Testis (tissue), 3 donors: ENCODE measurements around the gene MROH2B. TPM values are rescaled to one million over a fixed set of nuclear protein-coding genes. Genes with fewer than 3 reads are reported as not detected.

Source experiments
- DNase-seq: peaks from one replicate; pipeline ENCODE4 v3.0.0-alpha.2; 2019
- H3K27ac ChIP-seq, 2 donors: fragments of 200-600 bp; sonication (generic); one replicate each; pipeline ENCODE4 v1.5.1; 2019
- H3K27me3 ChIP-seq: fragments of 200-600 bp; sonication (generic); one replicate; pipeline ENCODE4 v1.5.1; 2019
- H3K36me3 ChIP-seq: fragments of 200-600 bp; sonication (generic); one replicate; pipeline ENCODE4 v1.5.1; 2017; ENCODE audit warnings: low read depth; ENCODE audit errors: missing control alignments
- H3K4me1 ChIP-seq: fragments of 200-600 bp; sonication (generic); one replicate; pipeline ENCODE4 v1.5.1; 2019
- H3K4me3 ChIP-seq, 2 donors: fragments of 200-600 bp; sonication (generic); one replicate each; pipeline ENCODE4 v1.5.1; 2017 to 2019
- H3K9me3 ChIP-seq: fragments of 200-600 bp; sonication (generic); one replicate; pipeline ENCODE4 v1.5.1; 2017
- CTCF ChIP-seq, 3 experiments: fragments of 450-650 bp in 2 of 3; fragments of 200-600 bp in 1 of 3; sonication (generic) in 1 of 3; IDR thresholded peaks; one replicate each; pipeline ENCODE4 v1.5.1; 2016 to 2019; ENCODE audit warnings: antibody characterized with exemption in 3 of 3, mild to moderate bottlenecking in 2 of 3, moderate library complexity in 1 of 3
- POLR2A ChIP-seq: fragments of 450-650 bp; IDR thresholded peaks from one replicate; pipeline ENCODE4 v1.6.1; 2017; ENCODE audit warnings: antibody characterized with exemption, mild to moderate bottlenecking, moderate library complexity
- WGBS, 2 donors: methylation state at CpG; one replicate each; pipeline ENCODE4 v1.1.5; 2018; 5-methylcytosine and 5-hydroxymethylcytosine counted together
- intact Hi-C: fragments of 100-400 bp; cut with DNase I; formaldehyde crosslinking; loops from one replicate; pipeline ENCODE4 v1.15.1; 2023; ENCODE audit warnings: low total_unique reads
- polyA plus RNA-seq: library from polyadenylated mRNA; stranded (reverse); fragments of 350-450 nt; fragmentation: Illumina TruSeq; extraction: RNeasy Lipid Tissue Mini Kit (QIAGEN cat#74804); gene quantifications from one replicate; pipeline ENCODE4 v1.2.3, GENCODE V29; 2014; ENCODE audit warnings: low read depth, low replicate concordance; ENCODE audit not compliant: insufficient read depth
- total RNA-seq, 2 donors: library from RNA; depleted of rRNA; stranded (reverse); fragments of >200 nt; gene quantifications; one replicate each; pipeline ENCODE4 v1.2.3, GENCODE V29; 2016

Gene MROH2B
- total and polyA plus RNA-seq, 3 donors from 2014 or later = 31.3 to 171 (median 49.1) TPM

GRCh38 chr5:40988746-40989510 lies 82.2 kb downstream of the MROH2B start:
- H3K4me1 ChIP-seq = no peaks in the 10 kb centered on the region
- H3K4me3 ChIP-seq = no peak overlapping the region
- H3K27ac ChIP-seq = no peak overlapping the region
- WGBS, 2 donors = 93 to 94% methylated on average over 8 of the region's 8 CpGs
- no peaks in the 10 kb centered on the region for H3K36me3 ChIP-seq
- TF ChIP-seq CTCF (IDR thresholded peaks at IDR 0.05) (no peak), POLR2A (no peak)
- intact Hi-C loops = no loop called here
- no peaks in the 10 kb centered on the region for H3K27me3 ChIP-seq
- DNase-seq = no peak
- H3K9me3 ChIP-seq = no peaks in the 10 kb centered on the region

- Histone ChIP-seq H3K9me3 (no peaks in the 10 kb centered on the region), H3K27me3 (no peaks in the 10 kb centered on the region), H3K36me3 (no peaks in the 10 kb centered on the region), H3K4me1 (no peaks in the 10 kb centered on the region), H3K27ac (no peak overlapping the region), H3K4me3 (no peak overlapping the region)
- TF ChIP-seq CTCF (IDR thresholded peaks at IDR 0.05) (no peak), POLR2A (no peak)
- no peak for DNase-seq
- intact Hi-C loops = no loop called here
Measured at GRCh38 chr5:40987349-40987748, 83.8 kb downstream of the MROH2B start.

- no peak overlapping the region for H3K4me3 ChIP-seq
- WGBS, 2 donors = 88 to 91% methylated on average over 3 of the region's 3 CpGs
- H3K4me1 ChIP-seq = no peaks in the 10 kb centered on the region
- no peaks in the 10 kb centered on the region for H3K9me3 ChIP-seq
- DNase-seq = no peak
- no peaks in the 10 kb centered on the region for H3K27me3 ChIP-seq
- no peak for TF ChIP-seq CTCF (IDR thresholded peaks at IDR 0.05)
- no peak for TF ChIP-seq POLR2A
- H3K27ac ChIP-seq = no peak overlapping the region
- no peaks in the 10 kb centered on the region for H3K36me3 ChIP-seq
- intact Hi-C loops = no loop called here
Measured at GRCh38 chr5:40986666-40987065, 84.5 kb downstream of the MROH2B start.

GRCh38 chr5:40985501-40985900 lies 85.6 kb downstream of the MROH2B start:
- intact Hi-C loops = no loop called here
- TF ChIP-seq POLR2A (no peak), CTCF (IDR thresholded peaks at IDR 0.05) (no peak)
- Histone ChIP-seq H3K4me3 (no peak overlapping the region), H3K9me3 (no peaks in the 10 kb centered on the region), H3K27me3 (no peaks in the 10 kb centered on the region), H3K27ac (no peak overlapping the region), H3K4me1 (no peaks in the 10 kb centered on the region), H3K36me3 (no peaks in the 10 kb centered on the region)
- no peak for DNase-seq
- WGBS, 2 donors = 72% methylated on average over 4 of the region's 4 CpGs

GRCh38 chr5:40984884-40985283 lies 86.3 kb downstream of the MROH2B start:
- DNase-seq = no peak
- Histone ChIP-seq H3K4me1 (no peaks in the 10 kb centered on the region), H3K36me3 (no peaks in the 10 kb centered on the region), H3K9me3 (no peaks in the 10 kb centered on the region), H3K4me3 (no peak overlapping the region), H3K27ac (no peak overlapping the region), H3K27me3 (no peaks in the 10 kb centered on the region)
- intact Hi-C loops = no loop called here
- 93 to 95% methylated on average over 3 of the region's 3 CpGs for WGBS, 2 donors
- TF ChIP-seq CTCF (IDR thresholded peaks at IDR 0.05) = no peak
- TF ChIP-seq POLR2A = no peak
